A673 (cell line): Measurements from ENCODE around the gene UBE2E3. TPM values are rescaled to one million over a fixed set of nuclear protein-coding genes. Genes with fewer than 3 reads are reported as not detected.
A peak's percentile ranks its signal among the peaks of the same experiment; 100 is the strongest.

Source experiments
- BruUV-seq: library from RNA; stranded (reverse); fragments of 400-500 nt; replicated peaks from 2 replicates; lab custom pipeline; 2021; lab: Mats Ljungman, UMichigan
- CTCF ChIA-PET: fragments of 300-600 bp; sonication (Branson Sonifier 250); formaldehyde crosslinking; loops from one replicate; lab custom pipeline; 2022; ENCODE audit warnings: antibody characterized with exemption; lab: Charles Lee
- POLR2A ChIA-PET: fragments of 300-600 bp; sonication (Branson Sonifier 250); formaldehyde crosslinking; loops from one replicate; lab custom pipeline; 2022; ENCODE audit warnings: antibody characterized with exemption; ENCODE audit not compliant: low non-redundant PET; lab: Charles Lee
- DNase-seq: peaks from one replicate; pipeline ENCODE4 v3.0.0-alpha.2; 2015; ENCODE audit warnings: low spot score
- H3K27ac ChIP-seq: fragments of 200-600 bp; sonication (generic); 2 replicates; pipeline ENCODE4 v1.5.1; 2016; ENCODE audit warnings: mixed run types, low read depth, mild to moderate bottlenecking, mixed read lengths, antibody characterized with exemption, low read length; ENCODE audit not compliant: poor library complexity, severe bottlenecking
- H3K27me3 ChIP-seq: fragments of 200-600 bp; sonication (generic); replicated peaks from 2 replicates; pipeline ENCODE4 v1.6.1; 2017; ENCODE audit warnings: mixed run types, low read depth, mild to moderate bottlenecking, mixed read lengths, antibody characterized with exemption, low read length; ENCODE audit not compliant: insufficient read depth, poor library complexity
- H3K36me3 ChIP-seq: fragments of 200-600 bp; sonication (generic); 2 replicates; pipeline ENCODE4 v1.6.1; 2016; ENCODE audit warnings: mixed run types, mild to moderate bottlenecking, mixed read lengths, antibody characterized with exemption, low read length; ENCODE audit not compliant: insufficient read depth, poor library complexity, severe bottlenecking
- H3K4me1 ChIP-seq: fragments of 200-600 bp; sonication (generic); 2 replicates; pipeline ENCODE4 v1.6.1; 2017; ENCODE audit warnings: mixed run types, mild to moderate bottlenecking, mixed read lengths, antibody characterized with exemption, low read length; ENCODE audit not compliant: insufficient read depth, poor library complexity, severe bottlenecking
- H3K4me3 ChIP-seq: fragments of 200-600 bp; sonication (generic); 2 replicates; pipeline ENCODE4 v1.5.1; 2016; ENCODE audit warnings: low read depth, mixed run types, mild to moderate bottlenecking, mixed read lengths, low read length; ENCODE audit not compliant: poor library complexity, severe bottlenecking
- H3K9me3 ChIP-seq: fragments of 200-600 bp; sonication (generic); 2 replicates; pipeline ENCODE4 v1.6.1; 2016; ENCODE audit warnings: mixed run types, low read depth, mild to moderate bottlenecking, mixed read lengths, antibody characterized with exemption, low read length; ENCODE audit not compliant: poor library complexity, severe bottlenecking
- CTCF ChIP-seq: fragments of 300-800, 200-600 bp; sonication (generic); conservative IDR thresholded peaks from 2 replicates; pipeline ENCODE4 v1.5.1; 2017; ENCODE audit warnings: low read depth, mild to moderate bottlenecking, antibody characterized with exemption, low read length, moderate library complexity, mixed read lengths
- EZH2 ChIP-seq: fragments of 200-600 bp; sonication (generic); IDR thresholded peaks from 2 replicates; pipeline ENCODE4 v1.6.1; 2017; ENCODE audit warnings: borderline replicate concordance, low read depth, mild to moderate bottlenecking, mixed read lengths, antibody characterized with exemption, low read length; ENCODE audit not compliant: poor library complexity, severe bottlenecking
- intact Hi-C: fragments of 100-400 bp; cut with micrococcal nuclease; formaldehyde crosslinking; loops from one replicate; pipeline ENCODE4 v1.10.0; 2022; ENCODE audit not compliant: unreplicated experiment
- total RNA-seq: library from RNA; stranded (reverse); gene quantifications from 2 replicates; pipeline ENCODE4 v1.2.3, GENCODE V29; 2021

Gene UBE2E3
- total RNA-seq, 1 experiment from 2014 or later: 103 TPM

- H3K27ac ChIP-seq: no peak overlapping the region
- no peak for TF ChIP-seq EZH2
- no peak for TF ChIP-seq CTCF
- H3K9me3 ChIP-seq: no peaks in the 10 kb centered on the region
- no peaks in the 10 kb centered on the region for H3K27me3 ChIP-seq
- ChIA-PET CTCF (interaction anchor here (1.0 kb wide), 1 partner anchor 855 kb away, joined by 3 read pairs; no protein-coding TSS in a partner anchor), POLR2A (no interaction called here)
- peaks cover 5% of the 10 kb centered on the region for H3K36me3 ChIP-seq
- intact Hi-C loops: loop anchor here (2.0 to 5.0 kb wide), 2 partner anchors 73 to 855 kb away; no protein-coding TSS in a partner anchor
- peaks cover 17% of the 10 kb centered on the region for H3K4me1 ChIP-seq
- peak overlapping the region; percentile 68 for H3K4me3 ChIP-seq
- no TSS peak for BruUV-seq
- no peak for DNase-seq
Measured at GRCh38 chr2:180979749-180980105, 678 bp upstream of the UBE2E3 start.

GRCh38 chr2:180980943-180981911 is 822 bp downstream of the UBE2E3 start:
- Histone ChIP-seq H3K27ac (peak overlapping the region; percentile 78), H3K27me3 (no peaks in the 10 kb centered on the region), H3K4me1 (peaks cover 30% of the 10 kb centered on the region), H3K9me3 (no peaks in the 10 kb centered on the region), H3K36me3 (peaks cover 5% of the 10 kb centered on the region), H3K4me3 (peak overlapping the region; percentile 68)
- TF ChIP-seq CTCF: no peak
- TF ChIP-seq EZH2: no peak
- BruUV-seq: TSS peak; percentile 23
- ChIA-PET CTCF (interaction anchor here (0.6 to 0.8 kb wide), 3 partner anchors 13 to 379 kb away, joined by 3 read pairs; no protein-coding TSS in a partner anchor), POLR2A (interaction anchor here (0.6 kb wide), 1 partner anchor 14 kb away, joined by 9 read pairs; no protein-coding TSS in a partner anchor)
- peak; percentile 33 for DNase-seq
- intact Hi-C loops: loop anchor here (2.0 to 5.0 kb wide), 2 partner anchors 71 to 856 kb away; no protein-coding TSS in a partner anchor

GRCh38 chr2:180983468-180984242 is 3.2 kb downstream of the UBE2E3 start:
- intact Hi-C loops: loop anchor here (5.0 kb wide), 1 partner anchor 69 kb away; no protein-coding TSS in a partner anchor
- peak overlapping the region; percentile 78 for H3K27ac ChIP-seq
- BruUV-seq: no TSS peak
- ChIA-PET POLR2A (no interaction called here), CTCF (no interaction called here)
- peak; percentile 77 for DNase-seq
- no peaks in the 10 kb centered on the region for H3K27me3 ChIP-seq
- peaks cover 5% of the 10 kb centered on the region for H3K36me3 ChIP-seq
- peak overlapping the region; percentile 68 for H3K4me3 ChIP-seq
- H3K4me1 ChIP-seq: peaks cover 47% of the 10 kb centered on the region
- TF ChIP-seq EZH2 (no peak), CTCF (peak; percentile 56)
- H3K9me3 ChIP-seq: no peaks in the 10 kb centered on the region
